ENCODE measurements around the gene SFXN5.

The SFXN5 gene

GRCh38 chr2:73083886-73084800, 12.6 kb upstream of the SFXN5 start:
- POLR2A ChIA-PET = no interaction called here
- CTCF ChIA-PET = interaction anchor here (0.8 to 7.0 kb wide), 28 partner anchors 12 to 196 kb away, joined by 3 to 89 read pairs (median 4); partner anchors contain the start of genes SFXN5 and SMYD5
- no peak for TF ChIP-seq CTCF (IDR thresholded peaks at IDR 0.05; ENCODE audit: control extremely low read depth, extremely low read depth, low read depth, missing control alignments)

GRCh38 chr2:73082523-73083410, 11.3 kb upstream of the SFXN5 start:
- CTCF ChIA-PET = interaction anchor here (1.4 to 7.0 kb wide), 4 partner anchors 10 to 129 kb away, joined by 6 to 89 read pairs (median 48); partner anchors contain the start of genes SFXN5 and SMYD5
- no peak for TF ChIP-seq CTCF (IDR thresholded peaks at IDR 0.05; ENCODE audit: control extremely low read depth, extremely low read depth, low read depth, missing control alignments)
- POLR2A ChIA-PET = no interaction called here
- no peak for DNase-seq (ENCODE audit: extremely low spot score)

More at GRCh38 chr2:73083886-73084800, 12.6 kb upstream of the SFXN5 start:
- DNase-seq (ENCODE audit: extremely low spot score) = no peak

- DNase-seq (ENCODE audit: extremely low spot score) = no peak
- ChIA-PET POLR2A (no interaction called here), CTCF (interaction anchor here (0.8 to 5.5 kb wide), 2 partner anchors 96 to 131 kb away, joined by 3 to 27 read pairs; no protein-coding TSS in a partner anchor)
- no peak for TF ChIP-seq CTCF (IDR thresholded peaks at IDR 0.05; ENCODE audit: control extremely low read depth, extremely low read depth, low read depth, missing control alignments)
Observed at GRCh38 chr2:73081181-73081671, 9.7 kb upstream of the SFXN5 start.

- DNase-seq (ENCODE audit: extremely low spot score) = no peak
- ChIA-PET POLR2A (no interaction called here), CTCF (interaction anchor here (0.7 to 5.5 kb wide), 3 partner anchors 8 to 97 kb away, joined by 3 to 27 read pairs (median 4); partner anchors contain the start of gene SFXN5)
- TF ChIP-seq CTCF (IDR thresholded peaks at IDR 0.05; ENCODE audit: control extremely low read depth, extremely low read depth, low read depth, missing control alignments) = no peak
Observed at GRCh38 chr2:73080321-73081131, 9.0 kb upstream of the SFXN5 start.

GRCh38 chr2:73079636-73080035, 8.1 kb upstream of the SFXN5 start:
- TF ChIP-seq CTCF (IDR thresholded peaks at IDR 0.05; ENCODE audit: control extremely low read depth, extremely low read depth, low read depth, missing control alignments) = no peak
- POLR2A ChIA-PET = no interaction called here
- CTCF ChIA-PET = interaction anchor here (0.7 to 5.5 kb wide), 3 partner anchors 9 to 98 kb away, joined by 3 to 27 read pairs (median 4); partner anchors contain the start of gene SFXN5
- no peak for DNase-seq (ENCODE audit: extremely low spot score)
